Middle frontal gyrus (tissue), 1 donor: ENCODE measurements around the gene CTNNA2.
"Not testable (repeated sequence)": the region's sequence is repeated elsewhere in the genome, so short reads cannot be mapped to it uniquely, and the experiment has no call there.

Source experiments
- DNase-seq: peaks from one replicate; pipeline ENCODE4 v3.0.0-alpha.2; 2015; ENCODE audit warnings: low spot score; ENCODE audit errors: extremely low spot score

The CTNNA2 gene

GRCh38 chr2:80022018-80022417, 509.2 kb downstream of the CTNNA2 start:
- no peak for DNase-seq

- DNase-seq: no peak
Observed at GRCh38 chr2:80026040-80026729, 513.3 kb downstream of the CTNNA2 start.

GRCh38 chr2:80028051-80028450, 515.2 kb downstream of the CTNNA2 start:
- DNase-seq: no peak

GRCh38 chr2:80028584-80028983, 515.7 kb downstream of the CTNNA2 start:
- no peak for DNase-seq

- no peak for DNase-seq
Observed at GRCh38 chr2:80030135-80030534, 517.3 kb downstream of the CTNNA2 start.

- not testable (repeated sequence) for DNase-seq
Observed at GRCh38 chr2:80032684-80033083, 519.8 kb downstream of the CTNNA2 start.

GRCh38 chr2:80035749-80036285, 523.0 kb downstream of the CTNNA2 start:
- no peak for DNase-seq

- no peak for DNase-seq
Observed at GRCh38 chr2:80037310-80037709, 524.5 kb downstream of the CTNNA2 start.

- DNase-seq: no peak
Observed at GRCh38 chr2:80040226-80040625, 527.4 kb downstream of the CTNNA2 start.

GRCh38 chr2:80042635-80043034, 529.8 kb downstream of the CTNNA2 start:
- no peak for DNase-seq

GRCh38 chr2:80048296-80048695, 535.4 kb downstream of the CTNNA2 start:
- no peak for DNase-seq

- no peak for DNase-seq
Observed at GRCh38 chr2:80050246-80050645, 537.4 kb downstream of the CTNNA2 start.

- DNase-seq: no peak
Observed at GRCh38 chr2:80053522-80054345, 540.9 kb downstream of the CTNNA2 start.

- no peak for DNase-seq
Observed at GRCh38 chr2:80054346-80054675, 541.5 kb downstream of the CTNNA2 start.

GRCh38 chr2:80057956-80058355, 545.1 kb downstream of the CTNNA2 start:
- no peak for DNase-seq

GRCh38 chr2:80058562-80058961, 545.7 kb downstream of the CTNNA2 start:
- no peak for DNase-seq

GRCh38 chr2:80059447-80059846, 546.6 kb downstream of the CTNNA2 start:
- DNase-seq: no peak

- no peak for DNase-seq
Observed at GRCh38 chr2:80061881-80062280, 549.0 kb downstream of the CTNNA2 start.

- no peak for DNase-seq
Observed at GRCh38 chr2:80062298-80062697, 549.4 kb downstream of the CTNNA2 start.

GRCh38 chr2:80068038-80068731, 555.3 kb downstream of the CTNNA2 start:
- no peak for DNase-seq

GRCh38 chr2:80070587-80070986, 557.7 kb downstream of the CTNNA2 start:
- no peak for DNase-seq

GRCh38 chr2:80071941-80072340, 559.1 kb downstream of the CTNNA2 start:
- DNase-seq: no peak
